NCI-H226 (cell line): Measurements from ENCODE around the gene AFG1L.
A peak's percentile ranks its signal among the peaks of the same experiment; 100 is the strongest.
"Not testable (repeated sequence)": the region's sequence is repeated elsewhere in the genome, so short reads cannot be mapped to it uniquely, and the experiment has no call there.

ENCODE experiments used
- DNase-seq: peaks from one replicate; pipeline ENCODE4 v3.0.0-alpha.2; 2015

The AFG1L gene

DNA sequence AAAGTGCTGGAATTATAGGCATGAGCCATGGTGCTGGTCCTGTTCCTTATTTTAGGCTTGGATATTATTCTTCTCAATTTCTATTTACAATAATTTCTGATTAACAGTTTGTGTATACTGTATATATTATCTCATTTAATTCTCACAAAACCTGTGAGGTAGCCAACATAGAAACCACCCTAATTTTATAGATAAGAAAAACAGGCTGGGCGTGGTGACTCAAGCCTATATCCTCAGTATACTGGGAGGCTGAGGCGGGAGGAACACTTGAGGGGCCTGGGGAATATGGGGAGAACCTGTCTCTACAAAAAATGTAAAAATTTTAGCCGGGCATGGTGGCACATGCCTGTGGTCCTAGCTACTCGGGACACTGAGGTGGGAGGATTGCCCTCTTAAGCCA lies 3.8 kb upstream of the AFG1L start:
- no peak for DNase-seq

DNA sequence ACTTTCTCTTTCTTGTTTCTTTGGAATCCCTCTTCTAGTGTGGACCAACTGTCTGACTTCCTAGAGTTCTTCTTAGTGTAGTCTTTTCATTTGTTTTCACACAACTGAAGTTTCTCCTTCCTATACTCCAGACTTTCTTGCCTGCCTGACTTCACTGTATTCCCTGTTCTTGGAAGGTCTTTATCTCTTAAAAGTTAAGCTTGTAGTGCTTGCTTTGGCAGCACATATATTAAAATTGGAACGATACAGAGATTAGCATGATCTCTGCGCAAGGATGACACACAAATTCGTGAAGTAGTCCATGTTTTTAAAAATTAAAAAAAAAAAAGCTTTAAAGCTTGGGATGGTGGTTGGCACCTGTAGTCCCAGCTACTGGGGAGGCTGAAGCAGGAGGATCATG lies 2.3 kb upstream of the AFG1L start:
- DNase-seq: not testable (repeated sequence)

DNA sequence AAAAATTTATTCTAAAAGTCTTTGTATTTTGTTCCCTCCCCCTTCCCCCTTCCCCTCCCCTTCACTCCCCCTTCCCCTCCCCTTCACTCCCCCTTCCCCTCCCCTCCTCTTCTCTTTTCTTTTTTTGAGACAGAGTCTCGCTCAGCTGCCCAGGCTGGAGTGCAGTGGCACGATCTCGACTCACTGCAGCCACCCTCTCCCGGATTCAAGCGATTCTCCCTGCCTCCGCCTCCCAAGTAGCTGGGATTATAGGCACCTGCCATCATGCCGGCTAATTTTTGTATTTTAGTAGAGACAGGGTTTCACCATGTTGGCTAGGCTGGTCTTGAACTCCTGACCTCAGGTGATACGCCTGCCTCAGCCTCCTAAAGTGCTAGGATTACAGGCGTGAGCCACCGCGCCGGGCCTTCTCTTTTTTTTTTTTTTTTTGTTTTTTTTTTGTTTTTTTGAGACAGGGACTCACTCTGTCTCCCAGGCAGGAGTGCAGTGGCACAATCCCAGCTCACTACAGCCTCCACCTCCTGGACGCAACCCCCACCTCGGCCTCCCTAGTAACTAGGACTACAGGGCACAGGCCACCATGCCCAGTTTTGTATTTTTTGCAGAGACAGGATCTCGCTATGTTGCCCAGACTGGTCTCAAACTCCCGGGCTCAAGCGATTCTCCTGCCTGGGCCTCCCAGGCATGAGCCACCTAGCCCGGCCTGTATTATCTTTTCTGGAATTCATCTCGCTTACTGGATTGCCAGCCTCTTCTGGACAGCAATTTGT lies 1.1 kb upstream of the AFG1L start:
- DNase-seq: no peak

DNA sequence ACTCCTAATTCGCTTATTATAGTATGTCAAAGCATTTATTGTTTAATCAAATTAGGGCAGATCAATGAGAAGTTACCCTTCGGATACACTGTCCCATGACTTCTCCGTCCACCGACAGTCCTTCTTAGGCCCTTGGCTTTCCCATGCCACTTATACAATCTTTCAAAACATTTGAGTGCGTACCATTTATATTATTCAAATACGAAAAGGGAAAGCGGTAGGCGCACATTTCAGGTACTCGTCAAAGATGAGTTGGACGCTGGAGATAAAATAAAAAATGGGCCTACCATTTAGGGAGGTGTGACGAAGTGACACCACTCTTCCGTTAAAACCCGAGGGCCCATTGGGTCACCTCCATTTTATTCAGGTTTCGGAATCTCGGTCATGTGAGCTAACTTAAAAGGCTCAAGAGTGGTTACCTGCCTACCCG lies 542 bp upstream of the AFG1L start:
- no peak for DNase-seq

DNA sequence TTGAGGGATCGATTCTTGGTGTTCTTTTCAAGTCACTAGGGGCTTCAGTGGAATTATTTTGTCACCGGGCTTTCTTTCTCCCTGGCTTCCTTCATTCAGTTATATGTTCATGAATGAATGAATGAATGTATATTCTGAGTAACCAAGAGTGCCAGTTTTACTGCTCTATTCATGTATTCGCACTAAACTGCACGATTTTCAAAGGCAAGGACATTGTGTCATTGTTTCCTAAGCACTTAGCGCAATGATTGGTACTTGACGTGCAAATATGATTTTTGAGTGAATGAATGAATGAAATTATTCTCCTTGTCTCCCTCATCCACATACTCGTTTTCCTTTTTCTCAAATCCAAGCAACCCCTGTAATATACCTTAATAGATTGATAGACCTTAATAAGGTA lies 822 bp downstream of the AFG1L start:
- DNase-seq: no peak

DNA sequence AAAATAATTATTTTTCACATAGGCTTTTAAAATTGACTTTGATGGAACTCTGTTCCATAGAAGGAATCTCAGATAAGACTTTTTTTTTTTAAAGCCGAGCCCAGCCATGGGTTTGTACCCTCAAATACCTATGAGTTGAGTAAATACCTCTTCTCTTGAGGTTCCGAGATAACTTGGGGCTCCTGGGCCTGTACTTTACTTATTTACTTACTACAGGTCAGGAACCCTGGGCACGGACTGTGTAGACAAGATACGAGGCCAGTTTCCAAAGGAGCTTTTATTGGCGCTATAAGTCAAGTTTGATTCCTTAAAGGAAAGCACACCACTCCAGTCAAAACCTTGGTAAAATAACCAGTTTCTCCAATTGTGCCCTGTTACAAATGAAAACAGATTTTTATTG lies 7.5 kb downstream of the AFG1L start:
- DNase-seq: peak; percentile 70

DNA sequence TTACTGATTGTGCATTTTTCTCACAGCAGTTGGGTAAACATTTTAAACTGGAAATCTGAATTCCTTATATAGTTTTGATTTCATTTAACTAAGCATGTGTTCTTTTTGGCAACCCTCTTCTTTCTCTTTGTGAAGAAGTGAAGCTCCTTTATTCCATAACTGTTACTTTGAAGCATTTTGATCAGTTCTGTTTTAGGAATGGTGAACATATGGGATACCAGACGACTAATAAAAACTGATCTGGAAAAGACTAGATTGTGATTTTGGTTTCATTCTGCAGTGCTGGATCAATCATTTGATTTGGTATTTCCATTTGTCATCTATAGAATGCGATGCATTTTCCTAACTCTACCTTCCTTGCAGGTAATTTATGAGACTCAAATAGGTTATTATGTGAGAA lies 9.8 kb downstream of the AFG1L start:
- DNase-seq: no peak

DNA sequence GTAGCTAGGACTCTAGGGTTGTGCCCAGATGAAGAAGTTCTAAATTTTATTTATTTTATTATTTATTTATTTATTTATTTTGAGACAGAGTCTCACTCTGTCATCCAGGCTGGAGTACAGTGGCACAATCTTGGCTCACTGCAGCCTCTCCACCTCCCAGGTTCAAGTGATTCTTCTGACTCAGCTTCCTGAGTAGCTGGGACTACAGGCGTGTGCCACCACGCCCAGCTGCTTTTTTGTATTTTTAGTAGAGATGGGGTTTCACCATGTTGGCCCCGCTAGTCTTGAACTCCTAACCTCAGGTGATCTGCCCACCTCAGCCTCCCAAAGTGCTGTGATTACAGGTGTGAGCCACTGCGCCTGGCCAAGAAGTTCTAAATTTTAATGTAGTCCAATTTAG lies 13.8 kb downstream of the AFG1L start:
- not testable (repeated sequence) for DNase-seq

DNA sequence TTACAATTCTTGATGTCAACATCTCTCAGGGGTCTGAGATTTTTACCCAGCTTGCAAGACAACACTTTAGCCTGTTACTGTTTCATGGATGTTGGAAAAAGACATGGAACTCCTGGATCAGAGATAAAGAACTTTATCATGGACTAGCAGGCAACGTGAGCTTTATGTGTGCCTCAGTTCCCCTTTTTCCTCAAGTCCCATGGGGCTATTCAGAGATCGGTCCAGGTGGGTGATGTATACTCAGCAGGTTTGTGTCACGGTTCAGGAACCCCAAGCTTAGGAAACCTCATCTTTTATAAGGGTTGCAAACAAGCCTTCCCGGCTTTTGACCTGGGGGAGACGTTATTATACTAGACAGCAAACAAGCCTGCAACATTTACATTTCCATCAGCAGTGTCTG lies 15.0 kb downstream of the AFG1L start:
- DNase-seq: no peak

DNA sequence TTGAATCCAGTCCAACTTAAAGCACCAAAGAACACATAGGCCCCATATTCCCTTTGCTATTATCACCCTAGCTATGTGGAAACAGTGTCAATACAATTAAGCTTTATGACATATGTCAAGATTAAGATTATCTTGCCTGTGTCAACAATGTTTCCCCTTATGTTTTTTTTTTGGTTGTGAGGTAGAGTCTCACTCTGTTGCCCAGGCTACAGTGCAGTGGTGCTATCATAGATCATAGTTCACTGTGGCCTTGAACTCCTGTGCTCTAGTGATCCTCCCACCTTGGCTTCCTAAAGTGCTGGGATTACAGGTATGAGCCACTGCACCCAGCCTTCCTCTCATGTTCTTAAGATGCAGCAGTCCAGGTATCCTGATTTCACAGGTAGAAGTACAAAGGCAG lies 17.8 kb downstream of the AFG1L start:
- no peak for DNase-seq

DNA sequence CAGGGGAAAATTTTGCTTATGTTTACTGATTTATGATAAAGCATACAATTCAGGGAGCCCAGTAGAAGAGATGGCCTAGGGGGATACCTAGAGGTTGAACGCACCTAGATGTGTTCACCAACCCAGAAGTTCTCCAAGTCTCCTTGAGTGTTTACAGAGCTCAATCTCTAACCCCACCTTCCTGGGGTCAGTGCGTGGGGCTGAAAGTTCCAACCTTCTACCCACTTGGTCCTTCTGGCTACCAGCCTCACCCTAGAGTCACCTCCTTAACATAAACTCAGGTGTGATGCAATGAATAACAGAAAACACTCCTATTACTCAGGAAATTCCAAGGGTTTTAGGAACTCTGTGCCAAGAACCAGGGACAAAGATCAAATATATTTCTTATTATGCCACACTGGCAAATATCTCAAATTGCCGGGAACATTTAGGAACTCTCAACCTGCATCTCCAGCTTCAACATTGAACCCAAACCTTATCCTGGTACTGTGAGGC lies 26.4 kb downstream of the AFG1L start:
- no peak for DNase-seq

DNA sequence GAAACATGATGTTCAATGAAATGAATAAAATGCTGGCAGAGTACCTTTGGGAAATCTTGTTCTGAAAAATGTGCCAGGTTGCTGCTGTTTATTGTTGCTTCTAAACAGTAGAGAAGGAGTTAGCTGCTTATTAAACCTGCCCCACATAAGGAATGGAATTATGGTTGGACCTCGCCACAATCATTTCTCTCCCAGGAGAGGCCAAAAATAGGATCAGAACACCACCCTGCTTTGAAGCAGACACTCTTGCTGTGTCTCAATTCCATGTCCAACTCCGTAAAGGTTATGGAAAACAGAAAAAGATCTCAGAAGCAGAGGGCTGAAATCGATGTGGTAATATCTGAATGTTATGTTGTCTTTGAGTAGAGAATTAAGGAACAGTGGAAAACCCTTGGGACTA lies 27.9 kb downstream of the AFG1L start:
- no peak for DNase-seq

DNA sequence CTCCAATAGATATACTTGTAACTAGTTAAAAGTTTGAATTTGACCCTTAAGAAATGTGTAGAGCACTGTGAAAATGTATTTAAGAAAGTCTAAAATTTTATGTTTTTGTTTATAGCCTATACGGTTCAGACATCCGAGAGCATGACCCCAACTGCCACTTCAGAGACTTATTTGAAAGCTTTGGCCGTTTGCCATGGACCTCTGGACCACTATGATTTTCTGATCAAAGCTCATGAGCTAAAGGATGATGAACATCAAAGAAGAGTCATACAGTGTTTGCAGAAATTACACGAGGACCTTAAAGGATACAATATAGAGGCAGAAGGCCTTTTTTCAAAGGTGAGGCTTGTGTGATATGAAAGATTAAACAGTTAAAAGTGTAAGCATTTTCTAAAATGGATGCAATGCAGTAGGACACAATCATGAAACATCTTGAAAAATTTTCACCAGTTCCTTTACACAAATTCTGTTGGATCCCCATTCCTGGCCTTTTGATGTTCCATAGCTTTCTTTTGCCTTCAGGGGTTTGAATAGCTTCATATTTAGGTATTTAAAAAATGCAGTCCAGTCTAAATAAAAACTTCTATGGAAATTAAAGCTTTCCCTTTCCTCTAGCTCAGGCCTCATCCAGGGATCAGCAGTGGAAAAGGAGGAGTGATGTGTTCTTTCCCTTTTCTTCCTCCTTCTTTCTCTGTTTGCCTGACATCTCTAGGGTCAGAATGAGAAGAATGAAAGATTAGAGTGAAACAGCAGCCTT lies 29.0 kb downstream of the AFG1L start:
- no peak for DNase-seq

DNA sequence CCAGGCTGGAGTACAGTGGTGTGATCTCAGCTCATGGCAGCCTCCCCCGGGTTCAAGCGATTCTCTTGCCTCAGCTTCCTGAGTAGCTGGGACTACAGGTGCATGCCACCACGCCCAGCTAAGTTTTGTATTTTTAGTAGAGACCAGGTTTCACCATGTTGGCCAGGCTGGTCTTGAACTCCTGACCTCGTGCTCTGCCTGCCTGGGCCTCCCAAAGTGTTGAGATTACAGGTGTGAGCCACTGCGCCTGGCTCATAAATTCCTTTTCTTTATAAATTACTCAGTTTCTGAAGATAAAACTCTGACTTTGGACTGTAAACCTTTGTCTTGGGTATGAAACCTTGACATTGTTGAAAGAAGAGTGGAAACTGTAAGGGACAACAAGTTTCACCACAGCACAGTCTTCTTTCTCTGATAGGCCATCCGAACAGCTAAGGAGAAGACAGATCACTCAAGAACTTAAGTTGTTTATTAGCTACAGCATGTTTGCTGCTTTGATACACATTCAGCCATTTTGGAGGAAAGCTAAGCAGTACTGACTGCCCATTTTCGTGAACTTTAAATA lies 35.4 kb downstream of the AFG1L start:
- DNase-seq: not testable (repeated sequence)

DNA sequence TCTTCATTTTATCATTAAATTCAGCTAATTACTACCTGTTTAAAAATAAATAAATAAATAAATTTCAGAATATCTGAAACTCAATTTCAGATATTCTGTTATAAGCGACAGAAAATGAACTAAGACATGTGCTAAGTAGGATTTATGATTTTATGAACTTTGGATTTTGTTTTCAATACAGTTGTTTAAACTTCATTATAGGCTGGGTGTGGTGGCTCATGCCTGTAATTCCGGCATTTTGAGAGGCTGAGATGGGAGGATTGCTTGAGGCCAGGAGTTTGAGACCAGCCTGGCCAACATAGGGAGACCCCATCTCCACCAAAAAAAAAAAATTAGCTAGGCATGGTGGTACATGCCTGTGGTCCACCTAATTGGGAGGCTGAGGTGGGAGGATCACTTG lies 36.0 kb downstream of the AFG1L start:
- DNase-seq: no peak

DNA sequence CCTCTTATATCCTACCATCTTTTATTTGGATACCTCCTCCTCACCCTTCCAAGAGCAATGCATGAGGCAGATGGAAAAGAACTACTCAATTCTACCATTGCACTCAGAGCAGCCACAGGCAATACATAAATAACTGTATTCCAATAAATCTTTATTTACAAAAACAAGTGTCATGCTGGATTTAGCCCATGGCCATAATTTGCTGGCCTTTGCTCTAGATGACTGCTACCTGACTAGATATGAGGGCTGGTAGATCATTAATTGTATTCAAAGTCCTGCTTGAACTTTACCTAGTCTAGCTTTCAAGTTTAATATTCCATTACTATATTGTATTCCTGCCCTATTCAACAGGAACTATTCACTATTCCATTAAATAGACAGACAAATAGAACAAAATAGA lies 37.1 kb downstream of the AFG1L start:
- no peak for DNase-seq

DNA sequence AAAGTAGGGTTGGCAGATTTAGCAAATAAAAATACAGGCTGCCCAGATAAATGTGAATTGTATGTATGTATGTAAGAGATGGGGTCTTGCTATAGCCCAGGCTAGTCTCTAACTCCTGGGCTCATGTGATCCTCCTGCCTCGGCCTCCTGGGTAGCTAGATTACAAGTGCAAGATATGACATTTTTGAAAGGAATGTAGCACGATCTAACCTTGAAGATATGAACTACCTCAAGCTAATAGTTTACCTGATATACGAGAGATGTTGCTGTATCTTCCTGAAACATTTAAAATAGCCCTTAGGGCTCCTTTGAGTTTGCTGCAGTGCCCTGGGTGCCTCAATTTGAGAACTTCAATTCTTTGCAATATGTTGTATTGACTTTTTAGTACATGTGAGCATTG lies 42.1 kb downstream of the AFG1L start:
- peak; percentile 70 for DNase-seq

DNA sequence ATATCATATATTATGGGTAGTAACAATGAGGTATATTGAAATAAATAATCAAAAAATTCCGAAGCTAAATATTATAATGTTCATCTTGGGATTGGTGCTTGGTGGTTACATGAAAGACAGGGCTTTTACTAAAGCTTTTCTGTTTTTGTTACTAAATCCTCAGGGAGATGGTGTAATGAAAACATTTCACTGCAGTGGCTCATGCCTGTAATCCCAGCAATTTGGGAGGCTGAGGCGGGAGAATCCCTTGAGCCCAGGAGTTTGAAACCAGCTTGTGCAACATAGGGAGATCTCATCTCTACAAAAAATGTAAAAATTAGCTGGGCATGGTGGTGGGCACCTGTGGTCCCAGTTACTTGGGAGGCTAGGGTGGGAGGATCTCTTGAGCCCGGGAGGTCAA lies 42.9 kb downstream of the AFG1L start:
- DNase-seq: no peak

DNA sequence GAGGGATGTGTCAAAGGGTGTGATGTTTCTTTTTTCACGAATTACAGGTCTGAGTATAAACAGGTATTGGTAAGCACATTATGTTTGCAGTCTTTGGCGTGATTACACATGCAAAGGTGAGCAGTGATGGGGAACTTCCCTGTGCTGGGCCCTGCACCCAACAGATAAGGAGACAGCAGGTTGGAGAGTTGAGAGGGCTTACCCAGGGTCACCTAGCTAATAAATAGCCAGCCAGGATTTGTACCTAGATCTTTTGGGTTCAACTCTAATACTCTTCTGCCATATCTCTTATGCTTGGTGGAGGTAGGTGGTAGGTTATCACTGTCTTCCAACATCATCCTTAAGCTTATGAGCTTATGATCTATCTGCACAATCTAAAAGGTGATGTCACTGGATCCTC lies 46.5 kb downstream of the AFG1L start:
- DNase-seq: no peak

DNA sequence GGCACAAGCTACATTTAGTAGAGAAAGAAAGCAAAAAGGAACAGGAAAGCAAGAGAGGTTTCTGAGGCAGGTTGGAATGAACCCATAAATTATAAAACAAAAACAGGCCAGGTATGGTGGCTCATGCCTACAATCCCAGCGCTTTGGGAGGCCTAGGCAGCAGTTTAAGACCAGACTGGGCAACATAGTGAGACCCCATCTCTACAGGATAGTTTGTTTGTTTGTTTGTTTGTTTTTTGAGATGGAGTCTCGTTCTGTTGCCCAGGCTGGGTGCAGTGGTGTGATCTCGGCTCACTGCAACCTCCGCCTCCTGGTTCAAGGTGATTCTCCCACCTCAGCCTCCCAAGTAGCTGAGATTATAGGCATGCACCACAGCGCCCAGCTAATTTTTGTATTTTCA lies 49.0 kb downstream of the AFG1L start:
- no peak for DNase-seq

DNA sequence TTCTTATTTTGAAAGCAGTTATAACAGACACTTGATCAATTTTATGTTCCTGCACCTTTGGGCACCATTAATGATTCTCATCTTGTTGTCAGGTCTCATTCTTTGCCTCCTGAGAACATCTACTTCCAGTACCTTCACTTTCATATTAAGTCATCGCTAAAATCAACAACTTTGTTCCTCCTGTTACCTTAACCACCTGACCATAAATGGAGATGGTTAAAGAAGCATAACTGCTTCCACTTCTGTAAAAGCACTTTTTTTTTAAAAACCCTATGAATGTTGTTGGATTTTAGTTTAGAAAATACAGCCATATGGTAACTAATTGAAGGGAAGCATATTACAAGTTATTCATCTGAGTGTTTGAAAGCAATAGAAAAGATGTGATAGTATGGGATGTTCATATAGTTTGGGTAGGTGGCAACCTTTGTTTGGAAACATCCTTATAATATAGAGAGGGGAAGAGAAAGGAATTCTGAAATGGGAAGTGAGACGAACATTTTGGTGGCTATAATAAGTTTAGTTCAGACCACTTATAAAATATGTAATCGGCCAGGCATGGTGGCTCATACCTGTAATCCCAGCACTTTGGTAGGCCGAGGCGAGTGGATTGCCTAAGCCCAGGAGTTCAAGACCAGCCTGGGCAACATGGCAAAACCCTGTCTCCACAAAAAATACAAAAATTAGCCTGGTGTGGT lies 53.9 kb downstream of the AFG1L start:
- no peak for DNase-seq

DNA sequence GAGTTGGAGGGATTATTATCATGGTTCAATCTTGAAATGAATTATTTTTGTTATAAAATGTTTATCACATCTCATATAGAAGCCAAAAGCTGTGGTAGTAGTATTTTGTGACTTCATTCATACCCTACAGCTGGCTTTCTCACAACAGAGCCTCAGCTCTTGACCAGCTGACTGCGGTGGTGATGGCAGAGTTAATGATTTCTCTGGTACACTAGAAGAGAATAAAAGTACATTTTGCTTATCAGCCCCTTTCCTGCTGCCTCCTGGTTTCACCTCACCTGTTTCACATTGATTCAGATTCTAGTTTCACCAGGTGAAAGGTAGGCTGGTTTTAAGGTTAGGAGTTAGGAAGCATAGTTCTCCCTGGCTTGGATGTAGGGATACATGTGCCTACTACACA lies 55.7 kb downstream of the AFG1L start:
- no peak for DNase-seq

DNA sequence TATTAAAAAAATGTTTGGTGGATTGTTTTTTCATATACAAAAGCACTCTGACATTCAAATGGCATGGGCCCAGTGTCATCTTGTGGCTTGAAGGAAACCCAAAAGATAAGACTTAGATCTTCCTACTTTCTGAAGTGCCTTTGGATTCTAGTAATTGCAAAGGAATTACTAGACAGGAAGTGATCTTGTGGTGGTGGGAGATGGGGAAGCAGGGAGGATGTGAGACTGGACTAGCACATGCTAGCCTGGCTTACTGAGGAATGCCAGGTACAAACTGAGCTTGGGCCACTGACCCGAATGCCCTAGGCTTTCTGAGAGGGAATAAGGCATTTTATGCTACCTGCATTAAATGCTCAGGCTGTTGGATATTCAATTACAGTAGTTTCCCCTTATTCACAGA lies 59.0 kb downstream of the AFG1L start:
- DNase-seq: peak; percentile 48

DNA sequence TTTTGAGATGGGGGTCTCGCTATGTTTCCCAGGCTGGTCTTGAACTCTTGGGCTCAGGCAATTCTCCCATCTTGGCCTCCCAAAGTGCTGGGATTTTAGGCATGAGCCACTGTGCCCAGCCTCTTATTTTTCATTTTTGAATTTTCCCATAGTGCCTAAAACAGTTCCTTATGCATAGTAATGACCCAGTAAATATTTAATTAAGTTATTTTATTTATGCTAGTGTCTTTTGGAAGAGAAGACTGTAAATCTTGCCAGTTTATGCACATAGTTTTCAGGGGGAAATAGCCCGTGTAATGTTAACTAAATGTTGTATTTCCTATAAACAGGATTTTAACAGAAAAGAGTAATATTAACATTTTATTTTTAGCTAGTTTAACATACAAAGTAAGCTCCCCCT lies 60.3 kb downstream of the AFG1L start:
- no peak for DNase-seq
